HepG2 (cell line): ENCODE measurements around the gene CDC20B. TPM values are rescaled to one million over a fixed set of nuclear protein-coding genes. Genes with fewer than 3 reads are reported as not detected.
A peak's percentile ranks its signal among the peaks of the same experiment; 100 is the strongest.

Experiments used
- ATAC-seq: fragments of 200-7000 bp; cut with Tn5 transposase; 3 replicates; pipeline ENCODE4 v1.9.1; 2020; ENCODE audit warnings: mild to moderate bottlenecking, moderate library complexity
- BruUV-seq: library from RNA; stranded (reverse); fragments of 400-500 nt; replicated peaks from 2 replicates; lab custom pipeline; 2021; lab: Mats Ljungman, UMichigan
- CTCF ChIA-PET: fragments of 300-600 bp; formaldehyde crosslinking; extraction: SDS; loops from one replicate; lab custom pipeline; 2021; ENCODE audit warnings: low total read pairs, inconsistent platforms, low intra/inter-chr PET ratio; lab: Yijun Ruan, JAX
- POLR2A ChIA-PET: fragments of 350-600 bp; sonication (Branson Sonifier 250); formaldehyde crosslinking; loops from one replicate; lab custom pipeline; 2020; ENCODE audit warnings: antibody characterized with exemption, inconsistent platforms; lab: Yijun Ruan, JAX
- DNase-seq: peaks from one replicate; pipeline ENCODE4 v3.0.0-alpha.2; 2015; ENCODE audit warnings: low spot score
- FAIRE-seq: peaks from 3 replicates; lab custom pipeline; 2011; peaks lifted over from hg19 to GRCh38; lab: Jason Lieb, UNC
- H2AFZ ChIP-seq: one replicate; pipeline ENCODE4 v1.6.1; 2011; ENCODE audit warnings: low read length, inconsistent platforms
- H3K27ac ChIP-seq: fragments of 300-600 bp; 3 replicates; pipeline ENCODE4 v1.8.0; 2011; ENCODE audit warnings: mixed run types, mild to moderate bottlenecking, mixed read lengths, low read length, inconsistent platforms; ENCODE audit not compliant: insufficient read depth; ENCODE audit errors: extremely low read length
- H3K27me3 ChIP-seq, 2 experiments: fragments of 200-600 bp in 1 of 2; 2 replicates in 1 of 2; 3 replicates in 1 of 2; pipeline versions ENCODE4 v1.6.0 to v1.8.0; 2011; ENCODE audit warnings: low read length in 2 of 2, mild to moderate bottlenecking in 2 of 2, moderate library complexity in 2 of 2, inconsistent platforms in 1 of 2; ENCODE audit not compliant: insufficient read depth in 2 of 2, control insufficient read depth in 1 of 2
- H3K36me3 ChIP-seq, 2 experiments: fragments of 200-600 bp in 1 of 2; replicated peaks in 1 of 2; 2 replicates in 1 of 2; 3 replicates in 1 of 2; pipeline versions ENCODE4 v1.5.1 to v1.8.0; 2011; ENCODE audit warnings: low read length in 2 of 2, inconsistent platforms in 1 of 2; ENCODE audit not compliant: insufficient read depth in 2 of 2, control insufficient read depth in 1 of 2
- H3K4me1 ChIP-seq: 2 replicates; pipeline ENCODE4 v1.5.1; 2012; ENCODE audit warnings: low read length, inconsistent platforms; ENCODE audit not compliant: insufficient read depth
- H3K4me2 ChIP-seq: 2 replicates; pipeline ENCODE4 v1.6.0; 2011; ENCODE audit warnings: low read depth, low read length, inconsistent platforms
- H3K4me3 ChIP-seq, 3 experiments: fragments of 200-600 bp in 1 of 3; sonication (generic), shearing (Covaris generic) in 1 of 3; replicated peaks in 1 of 3; 2 replicates each; pipeline ENCODE4 v1.5.1; 2011 to 2016; ENCODE audit warnings: low read length in 3 of 3, inconsistent platforms in 2 of 3, low read depth in 2 of 3, mild to moderate bottlenecking in 2 of 3, control low read depth in 1 of 3, mixed read lengths in 1 of 3; ENCODE audit not compliant: insufficient read depth in 1 of 3
- H3K79me2 ChIP-seq: one replicate; pipeline ENCODE4 v1.6.1; 2011; ENCODE audit warnings: low read length, inconsistent platforms; ENCODE audit not compliant: insufficient read depth
- H3K9ac ChIP-seq: 2 replicates; pipeline ENCODE4 v1.6.0; 2011; ENCODE audit warnings: mild to moderate bottlenecking, low read depth, low read length, inconsistent platforms; ENCODE audit not compliant: insufficient read depth
- H3K9me3 ChIP-seq: 2 replicates; pipeline ENCODE4 v1.5.1; 2012; ENCODE audit warnings: mild to moderate bottlenecking, low read length
- H4K20me1 ChIP-seq: 2 replicates; pipeline ENCODE4 v1.6.0; 2011; ENCODE audit warnings: inconsistent platforms, mild to moderate bottlenecking, low read length, moderate library complexity; ENCODE audit not compliant: insufficient read depth
- ADNP ChIP-seq: sonication (generic); formaldehyde crosslinking; IDR thresholded peaks from 2 replicates; pipeline ENCODE4 v1.4.0; 2020; ENCODE audit warnings: missing genetic modification reagents
- CEBPG ChIP-seq: IDR thresholded peaks from 2 replicates; pipeline ENCODE4 v1.6.1; 2016
- ELF3 ChIP-seq: IDR thresholded peaks from 2 replicates; pipeline ENCODE4 v1.6.1; 2016; ENCODE audit warnings: missing genetic modification reagents, missing compliant biosample characterization
- IRF2 ChIP-seq: IDR thresholded peaks from 2 replicates; pipeline ENCODE4 v1.6.1; 2018; ENCODE audit warnings: missing genetic modification reagents, missing compliant biosample characterization
- MATR3 ChIP-seq: sonication (generic); formaldehyde crosslinking; IDR thresholded peaks from 2 replicates; pipeline ENCODE4 v1.4.0; 2020; ENCODE audit warnings: missing genetic modification reagents
- PHB2 ChIP-seq: fragments of 450-650 bp; IDR thresholded peaks from 2 replicates; pipeline ENCODE4 v1.6.1; 2018; ENCODE audit not compliant: partially characterized antibody
- RAD21 ChIP-seq: fragments of 450-650 bp; formaldehyde crosslinking; IDR thresholded peaks from 2 replicates; pipeline ENCODE4 v1.5.0; 2020; ENCODE audit warnings: mild to moderate bottlenecking
- SRF ChIP-seq: IDR thresholded peaks from 2 replicates; pipeline ENCODE4 v1.6.1; 2011; ENCODE audit warnings: mild to moderate bottlenecking, low read depth, low read length, moderate library complexity
- STAG1 ChIP-seq: sonication (generic); formaldehyde crosslinking; IDR thresholded peaks from 2 replicates; pipeline ENCODE4 v1.4.0; 2020; ENCODE audit warnings: missing genetic modification reagents
- ZNF546 ChIP-seq: sonication (generic); formaldehyde crosslinking; conservative IDR thresholded peaks from 2 replicates; pipeline ENCODE4 v1.8.1; 2023; ENCODE audit warnings: mild to moderate bottlenecking, missing genetic modification reagents
- ZNF761 ChIP-seq: sonication (generic); formaldehyde crosslinking; conservative IDR thresholded peaks from 2 replicates; pipeline ENCODE4 v1.4.0; 2020; ENCODE audit warnings: mild to moderate bottlenecking, missing genetic modification reagents
- ZZZ3 ChIP-seq: sonication (generic); formaldehyde crosslinking; IDR thresholded peaks from 2 replicates; pipeline ENCODE4 v1.4.0; 2020; ENCODE audit warnings: missing genetic modification reagents, mild to moderate bottlenecking, borderline replicate concordance
- WGBS: methylation state at CpG from one replicate; pipeline ENCODE4 v1.1.6; 2017; ENCODE audit warnings: low lambda C conversion rate; 5-methylcytosine and 5-hydroxymethylcytosine counted together
- in situ Hi-C: cut with HindIII; loops from 2 replicates; pipeline ENCODE4 v1.10.0; 2017; ENCODE audit warnings: low pct_unique_long_range_greater_than_20kb; ENCODE audit not compliant: extremely low pct_ligation_motif_present
- intact Hi-C: fragments of 100-400 bp; cut with micrococcal nuclease; formaldehyde crosslinking; loops from one replicate; pipeline ENCODE4 v1.10.0; 2022; ENCODE audit not compliant: unreplicated experiment
- polyA plus RNA-seq, 8 experiments: library from polyadenylated mRNA; depleted of rRNA in 3 of 8; stranded (reverse) in 7 of 8; unstranded in 1 of 8; fragments of >200 nt; fragmentation: Illumina TruSeq in 4 of 8; extraction: Trizol in 4 of 8; gene quantifications; 2 replicates each; pipeline versions ENCODE4 v1.2.1 to v1.2.3, GENCODE V29; 2011 to 2016; ENCODE audit warnings: low read depth in 4 of 8, missing spikeins in 1 of 8, mixed read lengths in 1 of 8; ENCODE audit not compliant: insufficient read depth in 1 of 8
- total RNA-seq, 5 experiments: library from RNA; depleted of rRNA; stranded (reverse); fragments of >200 nt; fragmentation: Illumina TruSeq; extraction: Trizol; gene quantifications; 2 replicates each; pipeline ENCODE4 v1.2.3, GENCODE V29; 2016; ENCODE audit warnings: low read depth in 1 of 5
- TF ChIP-seq, protein P1 (sequence below): sonication (generic); formaldehyde crosslinking; IDR thresholded peaks from 2 replicates; pipeline ENCODE4 v1.4.0; 2020; ENCODE audit warnings: missing genetic modification reagents, borderline replicate concordance
- TF ChIP-seq, protein P2 (sequence below): sonication (generic); formaldehyde crosslinking; IDR thresholded peaks from 2 replicates; pipeline ENCODE4 v1.5.0; 2020; ENCODE audit warnings: missing genetic modification reagents, mild to moderate bottlenecking, borderline replicate concordance
- TF ChIP-seq, protein P3 (sequence below): sonication (generic); formaldehyde crosslinking; conservative IDR thresholded peaks from 2 replicates; pipeline ENCODE4 v1.5.0; 2020; ENCODE audit warnings: missing genetic modification reagents
- TF ChIP-seq, protein P4 (sequence below): IDR thresholded peaks from 2 replicates; pipeline ENCODE4 v1.6.1; 2012; ENCODE audit warnings: low read depth, low read length, improper control_type of control experiment

Gene CDC20B
- total and polyA plus RNA-seq, 2 of the 13 experiments (the other 11 are each of a cell fraction or from before 2014, with no cell fraction given) = not detected

DNA sequence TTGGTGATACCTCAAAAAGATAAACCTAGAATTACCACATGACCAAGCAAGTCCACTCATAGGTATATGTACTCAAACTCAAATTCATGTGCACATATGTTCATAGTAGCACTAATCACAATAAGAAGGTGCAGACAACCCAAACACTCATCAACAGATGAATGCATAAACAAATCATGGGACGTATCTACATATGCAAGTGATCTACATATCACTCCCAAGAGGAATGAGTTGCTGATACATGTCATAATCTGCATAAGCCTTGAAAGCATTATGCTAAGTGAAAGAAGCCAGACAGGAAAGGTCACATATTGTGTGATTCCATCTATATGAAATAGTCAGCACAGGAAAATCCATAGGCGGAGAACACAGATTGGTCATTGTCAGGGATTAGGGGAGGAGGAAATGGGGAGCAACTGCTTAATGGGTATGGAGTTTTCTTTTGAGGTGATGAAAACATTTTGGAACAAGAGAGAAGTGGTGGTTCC, 23.6 kb downstream of the CDC20B start (continued):
- TF ChIP-seq, protein P1, sequence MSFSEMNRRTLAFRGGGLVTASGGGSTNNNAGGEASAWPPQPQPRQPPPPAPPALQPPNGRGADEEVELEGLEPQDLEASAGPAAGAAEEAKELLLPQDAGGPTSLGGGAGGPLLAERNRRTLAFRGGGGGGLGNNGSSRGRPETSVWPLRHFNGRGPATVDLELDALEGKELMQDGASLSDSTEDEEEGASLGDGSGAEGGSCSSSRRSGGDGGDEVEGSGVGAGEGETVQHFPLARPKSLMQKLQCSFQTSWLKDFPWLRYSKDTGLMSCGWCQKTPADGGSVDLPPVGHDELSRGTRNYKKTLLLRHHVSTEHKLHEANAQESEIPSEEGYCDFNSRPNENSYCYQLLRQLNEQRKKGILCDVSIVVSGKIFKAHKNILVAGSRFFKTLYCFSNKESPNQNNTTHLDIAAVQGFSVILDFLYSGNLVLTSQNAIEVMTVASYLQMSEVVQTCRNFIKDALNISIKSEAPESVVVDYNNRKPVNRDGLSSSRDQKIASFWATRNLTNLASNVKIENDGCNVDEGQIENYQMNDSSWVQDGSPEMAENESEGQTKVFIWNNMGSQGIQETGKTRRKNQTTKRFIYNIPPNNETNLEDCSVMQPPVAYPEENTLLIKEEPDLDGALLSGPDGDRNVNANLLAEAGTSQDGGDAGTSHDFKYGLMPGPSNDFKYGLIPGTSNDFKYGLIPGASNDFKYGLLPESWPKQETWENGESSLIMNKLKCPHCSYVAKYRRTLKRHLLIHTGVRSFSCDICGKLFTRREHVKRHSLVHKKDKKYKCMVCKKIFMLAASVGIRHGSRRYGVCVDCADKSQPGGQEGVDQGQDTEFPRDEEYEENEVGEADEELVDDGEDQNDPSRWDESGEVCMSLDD (CRISPR knock-in tag) = no peak
- no peak for TF ChIP-seq STAG1 (CRISPR knock-in tag)
- no peak for TF ChIP-seq ZNF761
- TF ChIP-seq MATR3 = no peak
- TF ChIP-seq, all 625 proteins: peak for 0

DNA sequence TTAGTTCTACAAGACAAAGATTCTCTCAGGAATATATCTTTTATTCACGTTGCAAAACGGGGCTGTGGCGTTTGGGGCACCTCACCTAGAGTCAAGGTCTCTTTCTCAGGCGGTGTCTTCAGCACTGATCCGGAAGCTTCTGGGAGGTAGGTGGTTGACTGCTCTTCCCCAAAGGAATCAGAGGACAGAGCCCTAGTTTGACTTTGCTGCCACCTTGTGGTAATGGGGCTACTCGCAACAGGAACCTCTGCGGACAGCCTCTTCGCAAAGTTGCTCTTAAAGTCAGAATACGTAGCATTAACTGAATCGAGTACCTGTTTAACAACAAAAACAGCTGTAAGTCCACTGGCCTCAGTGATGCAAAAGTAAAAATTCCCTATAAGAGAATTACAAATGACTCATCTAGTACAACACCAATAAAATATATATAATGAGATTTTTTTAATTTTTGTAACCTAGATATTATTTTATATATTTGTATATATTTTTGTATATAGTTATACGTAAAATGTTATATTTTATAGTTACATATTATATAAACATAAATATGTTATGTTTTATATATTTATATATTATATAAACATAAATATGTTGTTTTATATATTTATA, 26.3 kb downstream of the CDC20B start:
- no peaks in the 10 kb centered on the region for H3K9me3 ChIP-seq
- peak; percentile 94 for ATAC-seq
- 4% methylated on average over 11 of the region's 11 CpGs for WGBS
- ChIA-PET POLR2A (no interaction called here), CTCF (interaction anchor here (1.4 to 2.8 kb wide), 3 partner anchors 202 to 629 kb away, joined by 6 to 19 read pairs (median 9); partner anchors contain the start of gene SNX18)
- H3K9ac ChIP-seq = no peak overlapping the region
- in situ Hi-C loops (loop anchor here (10.0 kb wide), 1 partner anchor 202 kb away; no protein-coding TSS in a partner anchor), intact Hi-C loops (loop anchor here (1.0 to 10.0 kb wide), 3 partner anchors 202 to 632 kb away; partner anchors contain the start of gene SNX18)
- H3K27me3 ChIP-seq = peaks cover 1 to 6% of the 10 kb centered on the region in 2 experiments; a peak in 2 of 5 replicates
- no peaks in the 10 kb centered on the region for H3K36me3 ChIP-seq
- H3K27ac ChIP-seq = no peak overlapping the region
- FAIRE-seq = peak; percentile 82
- peak; percentile 71 for DNase-seq
- H3K79me2 ChIP-seq = no peaks in the 10 kb centered on the region
- H2AFZ ChIP-seq = no peak overlapping the region
- H3K4me3 ChIP-seq = no peak overlapping the region
- no peaks in the 10 kb centered on the region for H3K4me1 ChIP-seq
- no TSS peak for BruUV-seq
- H4K20me1 ChIP-seq = no peaks in the 10 kb centered on the region
- H3K4me2 ChIP-seq = no peak overlapping the region
- TF ChIP-seq ZNF546 (CRISPR knock-in tag) (no peak), ZZZ3 (no peak), ELF3 (CRISPR knock-in tag) (peak; percentile 48; the same call in 1 of the 2 replicates), CEBPG (CRISPR knock-in tag) (0 out of 2 replicates have a peak, but pooled peaks have one; percentile 17), SRF (no peak), RAD21 (CRISPR knock-in tag) (peak; percentile 79), ADNP (CRISPR knock-in tag) (no peak), PHB2 (no peak), IRF2 (CRISPR knock-in tag) (0 out of 2 replicates have a peak, but pooled peaks have one; percentile 25)
- TF ChIP-seq, protein P2, sequence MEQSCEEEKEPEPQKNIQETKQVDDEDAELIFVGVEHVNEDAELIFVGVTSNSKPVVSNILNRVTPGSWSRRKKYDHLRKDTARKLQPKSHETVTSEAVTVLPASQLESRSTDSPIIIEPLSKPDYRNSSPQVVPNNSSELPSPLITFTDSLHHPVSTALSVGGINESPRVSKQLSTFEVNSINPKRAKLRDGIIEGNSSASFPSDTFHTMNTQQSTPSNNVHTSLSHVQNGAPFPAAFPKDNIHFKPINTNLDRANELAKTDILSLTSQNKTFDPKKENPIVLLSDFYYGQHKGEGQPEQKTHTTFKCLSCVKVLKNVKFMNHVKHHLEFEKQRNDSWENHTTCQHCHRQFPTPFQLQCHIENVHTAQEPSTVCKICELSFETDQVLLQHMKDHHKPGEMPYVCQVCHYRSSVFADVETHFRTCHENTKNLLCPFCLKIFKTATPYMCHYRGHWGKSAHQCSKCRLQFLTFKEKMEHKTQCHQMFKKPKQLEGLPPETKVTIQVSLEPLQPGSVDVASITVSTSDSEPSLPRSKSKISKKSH (CRISPR knock-in tag) = no peak
- TF ChIP-seq, protein P3, sequence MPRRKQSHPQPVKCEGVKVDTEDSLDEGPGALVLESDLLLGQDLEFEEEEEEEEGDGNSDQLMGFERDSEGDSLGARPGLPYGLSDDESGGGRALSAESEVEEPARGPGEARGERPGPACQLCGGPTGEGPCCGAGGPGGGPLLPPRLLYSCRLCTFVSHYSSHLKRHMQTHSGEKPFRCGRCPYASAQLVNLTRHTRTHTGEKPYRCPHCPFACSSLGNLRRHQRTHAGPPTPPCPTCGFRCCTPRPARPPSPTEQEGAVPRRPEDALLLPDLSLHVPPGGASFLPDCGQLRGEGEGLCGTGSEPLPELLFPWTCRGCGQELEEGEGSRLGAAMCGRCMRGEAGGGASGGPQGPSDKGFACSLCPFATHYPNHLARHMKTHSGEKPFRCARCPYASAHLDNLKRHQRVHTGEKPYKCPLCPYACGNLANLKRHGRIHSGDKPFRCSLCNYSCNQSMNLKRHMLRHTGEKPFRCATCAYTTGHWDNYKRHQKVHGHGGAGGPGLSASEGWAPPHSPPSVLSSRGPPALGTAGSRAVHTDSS = no peak
- TF ChIP-seq, protein P4, sequence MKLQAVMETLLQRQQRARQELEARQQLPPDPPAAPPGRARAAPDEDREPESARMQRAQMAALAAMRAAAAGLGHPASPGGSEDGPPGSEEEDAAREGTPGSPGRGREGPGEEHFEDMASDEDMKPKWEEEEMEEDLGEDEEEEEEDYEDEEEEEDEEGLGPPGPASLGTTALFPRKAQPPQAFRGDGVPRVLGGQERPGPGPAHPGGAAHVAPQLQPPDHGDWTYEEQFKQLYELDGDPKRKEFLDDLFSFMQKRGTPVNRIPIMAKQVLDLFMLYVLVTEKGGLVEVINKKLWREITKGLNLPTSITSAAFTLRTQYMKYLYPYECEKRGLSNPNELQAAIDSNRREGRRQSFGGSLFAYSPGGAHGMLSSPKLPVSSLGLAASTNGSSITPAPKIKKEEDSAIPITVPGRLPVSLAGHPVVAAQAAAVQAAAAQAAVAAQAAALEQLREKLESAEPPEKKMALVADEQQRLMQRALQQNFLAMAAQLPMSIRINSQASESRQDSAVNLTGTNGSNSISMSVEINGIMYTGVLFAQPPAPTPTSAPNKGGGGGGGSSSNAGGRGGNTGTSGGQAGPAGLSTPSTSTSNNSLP = no peak
